HepG2 (cell line): ENCODE measurements around the gene PPP4R1. TPM values are rescaled to one million over a fixed set of nuclear protein-coding genes. Genes with fewer than 3 reads are reported as not detected.

Experiments used
- ATAC-seq: fragments of 200-7000 bp; cut with Tn5 transposase; 3 replicates; pipeline ENCODE4 v1.9.1; 2020; ENCODE audit warnings: mild to moderate bottlenecking, moderate library complexity
- BruUV-seq: library from RNA; stranded (reverse); fragments of 400-500 nt; replicated peaks from 2 replicates; lab custom pipeline; 2021; lab: Mats Ljungman, UMichigan
- CTCF ChIA-PET: fragments of 300-600 bp; formaldehyde crosslinking; extraction: SDS; loops from one replicate; lab custom pipeline; 2021; ENCODE audit warnings: low total read pairs, inconsistent platforms, low intra/inter-chr PET ratio; lab: Yijun Ruan, JAX
- POLR2A ChIA-PET: fragments of 350-600 bp; sonication (Branson Sonifier 250); formaldehyde crosslinking; loops from one replicate; lab custom pipeline; 2020; ENCODE audit warnings: antibody characterized with exemption, inconsistent platforms; lab: Yijun Ruan, JAX
- DNase-seq: peaks from one replicate; pipeline ENCODE4 v3.0.0-alpha.2; 2015; ENCODE audit warnings: low spot score
- FAIRE-seq: peaks from 3 replicates; lab custom pipeline; 2011; peaks lifted over from hg19 to GRCh38; lab: Jason Lieb, UNC
- H2AFZ ChIP-seq: one replicate; pipeline ENCODE4 v1.6.1; 2011; ENCODE audit warnings: low read length, inconsistent platforms
- H3K27ac ChIP-seq: fragments of 300-600 bp; 3 replicates; pipeline ENCODE4 v1.8.0; 2011; ENCODE audit warnings: mixed run types, mild to moderate bottlenecking, mixed read lengths, low read length, inconsistent platforms; ENCODE audit not compliant: insufficient read depth; ENCODE audit errors: extremely low read length
- H3K27me3 ChIP-seq, 2 experiments: fragments of 200-600 bp in 1 of 2; 2 replicates in 1 of 2; 3 replicates in 1 of 2; pipeline versions ENCODE4 v1.6.0 to v1.8.0; 2011; ENCODE audit warnings: low read length in 2 of 2, mild to moderate bottlenecking in 2 of 2, moderate library complexity in 2 of 2, inconsistent platforms in 1 of 2; ENCODE audit not compliant: insufficient read depth in 2 of 2, control insufficient read depth in 1 of 2
- H3K36me3 ChIP-seq, 2 experiments: fragments of 200-600 bp in 1 of 2; replicated peaks in 1 of 2; 2 replicates in 1 of 2; 3 replicates in 1 of 2; pipeline versions ENCODE4 v1.5.1 to v1.8.0; 2011; ENCODE audit warnings: low read length in 2 of 2, inconsistent platforms in 1 of 2; ENCODE audit not compliant: insufficient read depth in 2 of 2, control insufficient read depth in 1 of 2
- H3K4me1 ChIP-seq: 2 replicates; pipeline ENCODE4 v1.5.1; 2012; ENCODE audit warnings: low read length, inconsistent platforms; ENCODE audit not compliant: insufficient read depth
- H3K4me2 ChIP-seq: 2 replicates; pipeline ENCODE4 v1.6.0; 2011; ENCODE audit warnings: low read depth, low read length, inconsistent platforms
- H3K4me3 ChIP-seq, 3 experiments: fragments of 200-600 bp in 1 of 3; sonication (generic), shearing (Covaris generic) in 1 of 3; replicated peaks in 1 of 3; 2 replicates each; pipeline ENCODE4 v1.5.1; 2011 to 2016; ENCODE audit warnings: low read length in 3 of 3, inconsistent platforms in 2 of 3, low read depth in 2 of 3, mild to moderate bottlenecking in 2 of 3, control low read depth in 1 of 3, mixed read lengths in 1 of 3; ENCODE audit not compliant: insufficient read depth in 1 of 3
- H3K79me2 ChIP-seq: one replicate; pipeline ENCODE4 v1.6.1; 2011; ENCODE audit warnings: low read length, inconsistent platforms; ENCODE audit not compliant: insufficient read depth
- H3K9ac ChIP-seq: 2 replicates; pipeline ENCODE4 v1.6.0; 2011; ENCODE audit warnings: mild to moderate bottlenecking, low read depth, low read length, inconsistent platforms; ENCODE audit not compliant: insufficient read depth
- H3K9me3 ChIP-seq: 2 replicates; pipeline ENCODE4 v1.5.1; 2012; ENCODE audit warnings: mild to moderate bottlenecking, low read length
- H4K20me1 ChIP-seq: 2 replicates; pipeline ENCODE4 v1.6.0; 2011; ENCODE audit warnings: inconsistent platforms, mild to moderate bottlenecking, low read length, moderate library complexity; ENCODE audit not compliant: insufficient read depth
- FOXM1 ChIP-seq: sonication (generic); formaldehyde crosslinking; IDR thresholded peaks from 2 replicates; pipeline ENCODE4 v1.5.0; 2020; ENCODE audit warnings: missing genetic modification reagents
- ONECUT2 ChIP-seq: sonication (generic); formaldehyde crosslinking; IDR thresholded peaks from 2 replicates; pipeline ENCODE4 v1.4.0; 2020; ENCODE audit warnings: missing genetic modification reagents
- STAG1 ChIP-seq: sonication (generic); formaldehyde crosslinking; IDR thresholded peaks from 2 replicates; pipeline ENCODE4 v1.4.0; 2020; ENCODE audit warnings: missing genetic modification reagents
- ZNF768 ChIP-seq: sonication (generic); formaldehyde crosslinking; IDR thresholded peaks from 2 replicates; pipeline ENCODE4 v1.4.0; 2020; ENCODE audit warnings: missing genetic modification reagents
- WGBS: methylation state at CpG from one replicate; pipeline ENCODE4 v1.1.6; 2017; ENCODE audit warnings: low lambda C conversion rate; 5-methylcytosine and 5-hydroxymethylcytosine counted together
- in situ Hi-C: cut with HindIII; loops from 2 replicates; pipeline ENCODE4 v1.10.0; 2017; ENCODE audit warnings: low pct_unique_long_range_greater_than_20kb; ENCODE audit not compliant: extremely low pct_ligation_motif_present
- intact Hi-C: fragments of 100-400 bp; cut with micrococcal nuclease; formaldehyde crosslinking; loops from one replicate; pipeline ENCODE4 v1.10.0; 2022; ENCODE audit not compliant: unreplicated experiment
- polyA plus RNA-seq, 8 experiments: library from polyadenylated mRNA; depleted of rRNA in 3 of 8; stranded (reverse) in 7 of 8; unstranded in 1 of 8; fragments of >200 nt; fragmentation: Illumina TruSeq in 4 of 8; extraction: Trizol in 4 of 8; gene quantifications; 2 replicates each; pipeline versions ENCODE4 v1.2.1 to v1.2.3, GENCODE V29; 2011 to 2016; ENCODE audit warnings: low read depth in 4 of 8, missing spikeins in 1 of 8, mixed read lengths in 1 of 8; ENCODE audit not compliant: insufficient read depth in 1 of 8
- total RNA-seq, 5 experiments: library from RNA; depleted of rRNA; stranded (reverse); fragments of >200 nt; fragmentation: Illumina TruSeq; extraction: Trizol; gene quantifications; 2 replicates each; pipeline ENCODE4 v1.2.3, GENCODE V29; 2016; ENCODE audit warnings: low read depth in 1 of 5
- TF ChIP-seq, protein P1 (sequence below): sonication (generic); formaldehyde crosslinking; IDR thresholded peaks from 2 replicates; pipeline ENCODE4 v1.5.0; 2020; ENCODE audit warnings: missing genetic modification reagents, mild to moderate bottlenecking, borderline replicate concordance
- TF ChIP-seq, protein P2 (sequence below): sonication (generic); formaldehyde crosslinking; IDR thresholded peaks from 2 replicates; pipeline ENCODE4 v1.8.1; 2023; ENCODE audit warnings: missing genetic modification reagents, mild to moderate bottlenecking, borderline replicate concordance
- TF ChIP-seq, protein P3 (sequence below): sonication (generic); formaldehyde crosslinking; IDR thresholded peaks from 2 replicates; pipeline ENCODE4 v1.5.0; 2020; ENCODE audit warnings: mild to moderate bottlenecking, missing genetic modification reagents, moderate library complexity

The PPP4R1 gene
- total and polyA plus RNA-seq, 2 of the 13 experiments (the other 11 are each of a cell fraction or from before 2014, with no cell fraction given), result 66.5 to 72.4 TPM

DNA sequence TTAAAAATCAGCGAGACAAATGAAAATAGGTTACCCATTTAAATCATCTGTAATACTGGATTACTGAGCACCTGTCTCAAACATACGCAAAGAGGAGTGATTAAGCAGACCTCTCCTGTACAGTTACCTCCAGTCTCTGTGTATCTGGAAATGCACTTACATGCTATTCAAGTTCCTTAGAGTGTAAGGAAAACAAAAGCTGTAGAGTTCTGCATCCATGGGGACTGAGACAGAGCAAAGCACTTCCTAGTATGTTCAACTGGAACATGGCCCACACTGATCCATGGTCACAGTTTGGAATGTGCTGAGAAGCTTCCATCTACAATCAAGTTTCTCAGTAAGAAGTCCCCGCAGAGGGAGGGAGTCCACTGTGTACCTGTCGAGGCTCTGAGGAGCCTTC, 63.9 kb downstream of the PPP4R1 start (continued):
- TF ChIP-seq, protein P1, sequence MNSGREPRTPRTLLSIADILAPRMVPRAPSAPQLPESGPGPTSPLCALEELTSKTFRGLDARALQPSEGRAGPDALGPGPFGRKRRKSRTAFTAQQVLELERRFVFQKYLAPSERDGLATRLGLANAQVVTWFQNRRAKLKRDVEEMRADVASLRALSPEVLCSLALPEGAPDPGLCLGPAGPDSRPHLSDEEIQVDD (CRISPR knock-in tag), result no peak
- no peak for TF ChIP-seq ZNF768 (CRISPR knock-in tag)
- no peak for TF ChIP-seq ONECUT2 (CRISPR knock-in tag)
- no peak for TF ChIP-seq FOXM1 (CRISPR knock-in tag)
- TF ChIP-seq, all 625 proteins: peak for 0

DNA sequence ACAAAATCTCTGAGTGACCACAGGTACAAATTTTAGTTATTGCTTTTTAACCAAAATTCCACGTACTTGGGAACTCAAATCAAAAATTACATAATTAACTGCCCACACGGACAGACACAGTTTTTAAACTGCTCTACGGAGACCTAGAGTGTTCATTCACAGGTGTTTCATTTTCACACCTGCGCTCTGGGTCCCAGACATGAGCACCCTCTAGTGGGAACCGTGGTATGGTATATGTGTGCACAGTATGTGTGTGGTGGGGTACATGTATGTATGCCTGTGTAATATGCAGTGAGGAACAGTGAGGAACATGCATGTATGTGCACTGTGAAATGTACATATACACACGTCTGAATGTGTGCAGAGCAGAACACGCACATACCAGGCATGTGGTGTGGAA, 65.0 kb downstream of the PPP4R1 start:
- TF ChIP-seq, protein P2, sequence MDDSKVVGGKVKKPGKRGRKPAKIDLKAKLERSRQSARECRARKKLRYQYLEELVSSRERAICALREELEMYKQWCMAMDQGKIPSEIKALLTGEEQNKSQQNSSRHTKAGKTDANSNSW (CRISPR knock-in tag), result no peak
- TF ChIP-seq STAG1 (CRISPR knock-in tag), result peak; percentile 44
- TF ChIP-seq, protein P3, sequence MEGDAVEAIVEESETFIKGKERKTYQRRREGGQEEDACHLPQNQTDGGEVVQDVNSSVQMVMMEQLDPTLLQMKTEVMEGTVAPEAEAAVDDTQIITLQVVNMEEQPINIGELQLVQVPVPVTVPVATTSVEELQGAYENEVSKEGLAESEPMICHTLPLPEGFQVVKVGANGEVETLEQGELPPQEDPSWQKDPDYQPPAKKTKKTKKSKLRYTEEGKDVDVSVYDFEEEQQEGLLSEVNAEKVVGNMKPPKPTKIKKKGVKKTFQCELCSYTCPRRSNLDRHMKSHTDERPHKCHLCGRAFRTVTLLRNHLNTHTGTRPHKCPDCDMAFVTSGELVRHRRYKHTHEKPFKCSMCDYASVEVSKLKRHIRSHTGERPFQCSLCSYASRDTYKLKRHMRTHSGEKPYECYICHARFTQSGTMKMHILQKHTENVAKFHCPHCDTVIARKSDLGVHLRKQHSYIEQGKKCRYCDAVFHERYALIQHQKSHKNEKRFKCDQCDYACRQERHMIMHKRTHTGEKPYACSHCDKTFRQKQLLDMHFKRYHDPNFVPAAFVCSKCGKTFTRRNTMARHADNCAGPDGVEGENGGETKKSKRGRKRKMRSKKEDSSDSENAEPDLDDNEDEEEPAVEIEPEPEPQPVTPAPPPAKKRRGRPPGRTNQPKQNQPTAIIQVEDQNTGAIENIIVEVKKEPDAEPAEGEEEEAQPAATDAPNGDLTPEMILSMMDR (CRISPR knock-in tag), result peak; percentile 49
- in situ Hi-C loops, result no loop called here
- H3K27me3 ChIP-seq, result no peaks in the 10 kb centered on the region
- BruUV-seq, result no TSS peak
- H3K9ac ChIP-seq, result no peak overlapping the region
- H4K20me1 ChIP-seq, result no peaks in the 10 kb centered on the region
- no peak overlapping the region for H3K4me3 ChIP-seq
- FAIRE-seq, result no peak
- peaks cover 33 to 81% of the 10 kb centered on the region in 2 experiments for H3K36me3 ChIP-seq
- intact Hi-C loops, result no loop called here
- H2AFZ ChIP-seq, result no peak overlapping the region
- WGBS, result 97% methylated on average over 7 of the region's 7 CpGs
- H3K4me2 ChIP-seq, result no peak overlapping the region
- ChIA-PET POLR2A (no interaction called here), CTCF (no interaction called here)
- no peak overlapping the region for H3K27ac ChIP-seq
- peak; percentile 68 for ATAC-seq
- DNase-seq, result no peak
- H3K9me3 ChIP-seq, result no peaks in the 10 kb centered on the region
- H3K79me2 ChIP-seq, result no peaks in the 10 kb centered on the region
- no peaks in the 10 kb centered on the region for H3K4me1 ChIP-seq
